GM21717 (cell line): ENCODE measurements around the gene FBXO36.
"Not testable (repeated sequence)": the region's sequence is repeated elsewhere in the genome, so short reads cannot be mapped to it uniquely, and the experiment has no call there.

Experiments used
- ATAC-seq: cut with Tn5 transposase; IDR thresholded peaks from one replicate; pipeline ENCODE4 v1.9.1; 2021; ENCODE audit warnings: mild to moderate bottlenecking, moderate library complexity; ENCODE audit not compliant: unreplicated experiment

Gene FBXO36

DNA sequence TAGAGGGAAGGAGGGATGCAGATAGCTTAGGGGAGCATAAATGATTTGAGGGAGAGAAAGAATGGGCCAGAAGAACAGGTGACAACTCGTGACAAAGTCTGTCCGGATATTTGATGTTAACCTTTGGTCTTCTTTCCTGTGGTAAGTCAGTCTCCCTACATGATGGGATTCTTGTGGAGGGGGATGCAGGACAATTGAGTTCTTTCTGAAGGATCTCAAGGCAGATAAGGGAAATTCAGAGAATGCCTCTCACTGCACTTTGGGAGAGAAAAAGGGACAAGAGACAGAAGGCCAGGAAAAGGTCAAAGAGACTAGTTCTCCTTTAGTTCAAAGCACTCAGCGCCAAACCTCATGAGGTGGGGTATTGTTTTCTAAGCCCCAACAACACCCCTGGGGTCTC lies 34.2 kb downstream of the FBXO36 start:
- no peak for ATAC-seq

DNA sequence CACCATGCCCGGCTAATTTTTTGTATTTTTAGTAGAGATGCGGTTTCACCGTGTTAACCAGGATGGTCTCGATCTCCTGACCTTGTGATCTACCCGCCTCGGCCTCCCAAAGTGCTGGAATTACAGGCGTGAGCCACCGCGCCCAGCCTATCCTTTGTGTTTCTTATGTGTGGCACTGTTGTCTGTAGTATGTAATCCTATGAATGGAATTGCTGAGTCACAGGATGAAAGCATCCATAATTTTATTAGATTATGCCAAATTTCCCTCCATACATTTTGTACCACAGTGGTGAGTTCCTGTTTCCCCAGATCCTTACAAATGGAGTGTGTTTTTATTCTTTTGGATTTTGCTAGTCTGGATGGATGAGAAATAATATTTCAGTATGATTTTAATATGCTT lies 41.3 kb downstream of the FBXO36 start:
- not testable (repeated sequence) for ATAC-seq

DNA sequence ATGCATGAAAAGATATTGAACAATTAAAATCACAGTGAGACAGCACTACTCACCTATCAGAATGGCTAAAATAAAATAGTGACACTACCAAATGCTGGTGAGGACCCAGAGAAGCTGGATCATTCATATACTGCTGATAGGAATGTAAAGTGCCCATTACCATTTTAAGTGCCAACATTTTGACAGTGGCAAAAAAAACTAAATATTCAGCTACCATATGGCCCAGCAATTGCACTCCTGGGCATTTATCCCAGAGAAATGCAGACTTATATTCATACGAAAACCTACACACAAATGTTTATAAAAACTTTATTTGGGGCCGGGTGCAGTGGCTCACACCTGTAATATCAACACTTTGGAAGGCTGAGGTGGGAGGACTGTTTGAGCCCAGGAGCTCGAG lies 47.6 kb downstream of the FBXO36 start:
- no peak for ATAC-seq

DNA sequence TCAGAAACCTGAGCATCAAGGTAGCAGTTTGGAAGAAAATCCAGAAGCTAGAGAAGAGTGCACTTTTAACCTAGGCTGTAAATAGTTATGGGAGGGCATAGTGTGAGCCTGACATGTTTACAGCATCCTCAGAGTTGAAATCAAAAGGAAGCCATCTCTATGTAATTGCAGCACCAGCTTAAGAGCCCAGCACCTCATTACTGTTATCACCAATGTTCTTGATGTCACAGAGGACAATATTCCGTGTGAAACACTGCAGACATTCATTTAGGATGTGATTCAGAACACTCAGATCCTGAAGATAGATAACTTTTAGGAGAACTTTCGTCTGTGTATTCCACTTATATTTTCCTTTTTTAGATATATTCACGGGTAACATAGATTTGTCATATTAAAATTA lies 48.1 kb downstream of the FBXO36 start:
- ATAC-seq: no peak

DNA sequence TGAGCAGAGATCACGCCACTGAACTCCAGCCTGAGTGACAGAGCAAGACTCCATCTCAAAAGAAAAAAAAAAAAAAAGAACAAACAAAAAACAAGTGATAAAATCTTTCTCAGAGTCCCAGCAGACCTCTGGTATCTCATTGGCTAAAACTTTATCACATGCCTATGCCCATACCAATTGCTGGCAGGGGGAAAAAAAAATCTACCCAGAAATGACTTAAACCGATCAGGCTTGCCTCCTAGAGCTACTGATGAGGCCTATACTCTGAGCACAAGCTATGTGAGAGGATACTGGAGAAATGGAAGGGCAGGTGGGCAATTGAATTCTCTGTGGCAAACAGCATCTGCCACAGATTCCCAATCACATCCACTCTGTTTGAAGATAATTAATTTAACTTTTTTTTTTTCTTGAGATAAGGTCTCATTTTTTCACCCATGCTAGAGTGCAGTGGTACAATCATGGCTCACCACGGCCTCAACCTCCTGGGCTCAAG lies 49.0 kb downstream of the FBXO36 start:
- no peak for ATAC-seq

DNA sequence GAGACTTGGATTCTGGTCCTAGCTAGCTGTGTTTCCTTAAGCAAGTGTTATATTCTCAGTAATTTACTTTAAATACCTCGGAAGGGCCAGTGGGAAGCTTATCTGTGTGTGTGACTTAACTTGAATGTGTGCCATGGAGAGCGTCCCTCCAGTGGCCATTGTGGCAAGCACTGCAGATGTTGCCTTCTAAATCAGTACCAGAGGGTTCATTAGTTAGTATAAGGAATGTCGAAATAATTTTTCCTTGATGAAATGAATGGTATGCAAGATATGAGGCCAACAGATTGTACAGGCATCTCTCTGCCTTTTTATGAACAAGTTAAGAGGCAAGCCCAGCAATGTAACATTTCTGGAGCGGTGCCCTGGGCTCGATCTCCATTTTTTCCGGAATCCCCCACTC lies 52.0 kb downstream of the FBXO36 start:
- ATAC-seq: no peak

DNA sequence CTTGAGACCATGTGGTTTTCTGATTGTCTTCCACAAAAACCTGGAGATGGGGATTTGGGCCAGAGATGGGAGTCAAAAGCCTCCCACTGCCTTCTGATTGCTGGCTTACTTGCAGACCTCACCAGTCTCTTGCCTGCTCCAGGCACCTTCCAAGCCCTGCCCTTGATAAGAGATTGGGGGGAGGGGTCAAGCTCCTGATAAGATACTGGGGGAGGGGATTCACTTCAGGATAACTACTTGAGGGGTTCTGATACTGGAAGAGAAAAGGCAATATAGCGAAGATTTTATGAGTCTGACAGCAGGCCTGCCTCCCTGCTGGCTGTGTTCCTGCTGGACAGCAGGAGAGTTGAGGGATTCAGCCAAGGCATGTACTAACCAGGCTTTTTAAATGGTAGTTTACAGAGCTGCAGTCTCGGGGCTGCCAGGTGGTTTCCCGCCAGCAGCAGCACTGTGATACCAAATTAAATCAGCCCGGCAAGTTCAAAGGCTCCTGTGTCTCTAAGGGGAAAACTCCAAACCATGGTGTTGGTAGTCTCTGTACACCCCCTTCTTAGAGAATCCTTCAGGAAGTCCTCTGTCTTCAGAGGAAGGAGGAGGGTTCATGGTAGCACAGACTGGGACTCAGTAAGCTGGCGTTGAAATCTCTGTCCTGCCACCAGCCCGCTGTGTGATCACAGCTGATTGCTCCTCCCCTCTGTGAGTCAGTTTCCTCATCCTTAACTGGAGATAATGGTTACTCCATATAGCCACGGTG lies 58.3 kb downstream of the FBXO36 start:
- peak; percentile 64 for ATAC-seq

DNA sequence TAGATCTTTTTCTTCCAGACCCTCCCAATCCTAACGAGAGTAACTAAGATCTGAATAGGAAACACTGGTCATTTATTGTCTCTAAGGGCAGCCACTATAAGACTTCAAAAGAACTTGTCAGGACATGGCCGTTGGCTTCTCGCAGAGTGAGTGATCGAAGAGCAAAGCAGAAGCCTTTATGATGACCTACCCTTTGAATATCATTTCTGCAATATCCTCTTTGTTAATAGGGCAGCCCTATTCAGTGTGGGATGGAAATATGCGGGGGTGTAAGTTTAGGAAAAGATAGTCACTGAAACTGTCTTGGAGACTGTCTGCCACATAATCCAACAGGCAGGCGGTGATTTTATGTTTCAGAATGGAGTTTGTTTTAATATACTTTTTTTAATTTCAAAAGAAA lies 70.9 kb downstream of the FBXO36 start:
- ATAC-seq: no peak

DNA sequence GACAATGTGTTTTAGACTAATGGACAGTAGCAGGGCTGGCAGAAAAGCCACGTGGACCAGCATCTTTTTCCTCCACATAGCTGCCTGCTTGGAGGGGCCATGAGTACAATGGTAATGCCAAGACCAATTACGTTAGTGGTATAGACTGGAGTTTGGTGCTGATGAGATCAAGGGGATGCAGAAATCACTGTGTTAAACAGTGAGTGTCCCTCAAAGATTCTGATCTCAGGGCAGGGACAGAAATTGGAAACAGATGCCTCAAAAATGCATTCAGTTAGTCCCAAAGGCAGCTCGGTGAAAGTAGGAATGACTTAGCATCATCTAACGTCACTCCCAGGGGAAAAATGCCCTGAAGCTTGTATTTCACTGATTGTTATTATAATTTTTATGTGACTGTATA lies 74.0 kb downstream of the FBXO36 start:
- no peak for ATAC-seq

DNA sequence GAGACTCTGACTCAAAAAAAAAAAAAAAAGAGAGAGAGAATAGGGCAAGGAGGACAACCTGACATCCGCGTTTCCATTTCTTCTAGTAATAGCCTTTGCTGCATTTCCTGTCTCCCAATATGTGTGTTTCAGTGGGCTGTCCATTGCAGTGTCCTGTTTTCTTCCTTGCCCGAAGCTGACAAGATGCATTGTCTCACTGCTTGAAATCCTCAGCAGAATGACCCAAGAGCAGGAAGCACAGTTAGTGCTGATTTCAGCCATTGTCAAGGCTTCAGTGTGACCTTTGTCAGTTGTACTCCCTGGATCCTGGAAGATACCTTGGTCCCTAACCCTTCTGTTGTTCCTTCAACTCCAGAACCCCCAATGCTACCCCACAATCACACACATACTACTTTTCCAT lies 75.3 kb downstream of the FBXO36 start:
- no peak for ATAC-seq

DNA sequence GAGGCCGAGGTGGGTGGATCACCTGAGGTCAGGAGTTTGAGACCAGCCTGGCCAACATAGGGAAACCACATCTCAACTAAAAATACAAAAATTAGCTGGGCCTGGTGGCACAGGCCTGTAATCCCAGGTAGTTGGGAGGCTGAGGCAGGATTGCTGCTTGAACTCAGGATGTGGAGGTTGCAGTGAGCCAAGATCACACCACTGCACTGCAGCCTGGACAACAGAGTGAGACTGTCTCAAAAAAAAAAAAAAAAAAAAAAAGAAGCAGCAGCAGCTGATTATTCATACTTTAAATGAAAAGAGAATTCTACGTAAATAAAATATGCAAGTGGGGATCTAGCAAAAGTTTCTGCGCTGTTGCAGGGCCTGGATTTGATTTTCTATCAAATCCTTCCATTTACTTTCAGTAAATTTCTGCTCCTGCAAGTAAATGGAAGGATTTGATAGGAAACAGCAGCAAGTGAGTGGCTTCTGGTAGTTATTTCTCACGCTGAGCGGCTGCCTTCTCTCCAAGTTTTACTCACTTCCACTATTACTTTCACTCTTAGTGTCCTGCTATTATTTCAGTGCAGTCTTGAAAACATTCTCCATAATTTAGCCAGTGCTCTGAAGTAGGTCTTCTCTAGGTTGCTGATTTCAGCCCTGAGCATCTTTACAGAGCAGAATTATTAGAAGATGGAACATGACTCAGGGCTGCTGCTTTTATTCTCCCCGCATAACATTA lies 78.0 kb downstream of the FBXO36 start:
- ATAC-seq: peak; percentile 96

DNA sequence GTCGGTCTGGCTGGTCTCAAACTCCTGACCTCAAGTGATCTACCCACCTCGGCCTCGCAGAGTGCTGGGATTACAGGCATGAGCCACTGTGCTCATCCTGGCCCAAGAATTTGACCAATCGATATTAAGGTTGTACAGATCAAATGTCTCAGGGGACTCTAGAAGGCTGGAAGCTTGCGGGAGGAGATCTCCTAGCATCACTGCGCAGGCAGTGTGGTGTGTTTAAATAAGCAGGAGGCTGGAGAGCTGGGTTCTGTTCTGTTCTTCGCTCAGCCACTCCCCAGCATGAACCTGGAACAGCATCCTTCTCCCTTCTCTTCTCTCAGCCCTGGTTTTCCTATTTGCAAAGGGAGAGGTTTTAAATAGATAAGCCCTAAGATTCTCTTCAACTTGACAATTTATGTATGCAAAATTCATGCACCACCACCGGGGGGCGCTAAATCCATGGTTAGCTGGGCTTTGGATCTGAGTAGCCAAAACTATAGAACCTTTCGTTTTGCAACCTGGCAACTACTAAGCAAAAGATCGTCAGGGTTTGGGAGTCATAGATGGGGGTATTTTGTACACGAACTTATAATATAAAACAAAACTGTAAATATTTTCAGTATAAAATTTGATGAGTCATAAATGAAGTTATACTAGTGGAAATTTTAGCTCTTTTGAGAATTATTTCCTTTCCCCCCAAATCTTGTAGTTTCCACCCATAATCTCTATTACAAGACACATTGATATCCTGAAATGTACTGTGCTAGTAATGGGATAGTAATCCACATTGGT lies 85.8 kb downstream of the FBXO36 start:
- no peak for ATAC-seq

DNA sequence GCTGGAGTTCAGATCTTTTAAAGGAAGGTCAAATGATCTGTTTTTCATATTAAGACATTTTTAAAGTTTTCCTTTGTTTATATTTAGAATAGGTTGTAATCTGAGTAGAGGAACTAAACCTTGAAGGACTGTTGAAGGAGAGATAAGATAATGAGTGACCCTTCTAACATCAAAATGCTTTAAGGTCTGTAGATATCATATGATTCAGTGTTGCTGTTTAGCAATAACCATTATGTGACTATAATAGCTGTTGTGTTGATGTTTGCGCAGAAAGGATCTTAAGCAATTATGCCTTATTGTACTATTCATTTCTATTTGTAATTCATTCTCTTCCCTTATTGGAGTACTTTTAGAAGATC lies 86.4 kb downstream of the FBXO36 start:
- ATAC-seq: no peak

DNA sequence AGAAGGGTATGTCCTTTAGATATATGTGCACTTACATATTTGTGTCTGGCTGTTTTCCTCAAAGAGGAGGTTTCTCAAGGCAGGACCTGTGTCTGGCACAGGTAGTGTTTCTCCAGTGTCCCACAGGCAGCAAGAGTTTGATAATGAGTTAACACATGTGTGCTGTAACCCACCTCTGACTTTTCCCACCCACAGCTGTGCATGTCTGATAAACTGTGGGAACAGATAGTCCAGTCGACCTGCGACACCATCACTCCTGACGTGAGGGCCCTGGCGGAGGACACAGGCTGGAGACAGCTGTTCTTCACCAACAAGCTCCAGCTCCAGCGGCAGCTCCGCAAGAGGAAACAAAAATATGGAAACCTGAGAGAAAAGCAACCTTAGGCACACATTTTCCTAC lies 88.2 kb downstream of the FBXO36 start:
- ATAC-seq: no peak

DNA sequence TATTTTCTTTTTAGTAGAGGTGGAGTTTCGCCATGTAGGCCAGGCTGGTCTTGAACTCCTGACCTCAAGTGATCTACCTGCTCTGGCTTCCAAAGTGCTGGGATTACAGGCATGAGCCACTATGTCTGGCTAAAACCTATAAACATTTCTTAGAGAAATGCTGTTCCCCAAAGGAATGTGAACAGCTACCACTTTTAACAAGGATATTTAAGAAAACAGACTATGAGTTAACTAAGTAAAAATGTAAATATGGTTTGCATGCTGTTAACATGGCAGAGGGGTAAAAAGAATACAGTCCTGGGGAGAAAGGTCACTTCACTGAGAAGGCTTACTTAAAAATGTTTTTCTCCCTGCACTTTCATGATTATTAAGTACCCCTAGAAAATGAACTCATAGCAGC lies 89.3 kb downstream of the FBXO36 start:
- no peak for ATAC-seq

DNA sequence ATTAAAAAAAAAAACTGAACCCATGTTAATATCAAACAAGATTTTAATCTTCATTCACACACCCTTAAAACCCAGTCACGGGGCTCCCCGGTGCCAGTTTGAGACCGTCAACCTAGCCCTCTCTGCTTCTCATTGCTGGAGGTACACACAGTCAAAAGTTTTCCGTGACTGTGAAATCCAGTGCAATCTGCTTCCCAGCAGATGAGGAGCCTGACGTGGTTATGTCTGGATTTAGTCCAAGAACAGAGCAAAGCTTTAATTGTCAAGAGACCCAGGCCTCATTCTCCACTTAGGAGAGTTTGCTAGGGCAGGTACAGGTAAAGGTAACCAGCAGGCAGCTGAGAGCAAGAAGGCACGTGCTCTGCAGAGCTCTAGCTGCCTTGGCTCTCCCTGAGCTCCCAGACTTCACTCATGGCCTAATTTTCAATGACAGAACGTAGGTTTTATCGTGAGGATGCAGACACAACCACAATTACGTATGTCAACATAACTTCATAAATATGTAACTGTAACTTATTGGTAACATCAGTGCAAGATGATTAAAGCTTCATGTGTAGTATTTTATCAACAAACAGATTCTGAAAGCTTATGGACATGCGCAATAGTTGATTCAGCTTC lies 90.1 kb downstream of the FBXO36 start:
- no peak for ATAC-seq

DNA sequence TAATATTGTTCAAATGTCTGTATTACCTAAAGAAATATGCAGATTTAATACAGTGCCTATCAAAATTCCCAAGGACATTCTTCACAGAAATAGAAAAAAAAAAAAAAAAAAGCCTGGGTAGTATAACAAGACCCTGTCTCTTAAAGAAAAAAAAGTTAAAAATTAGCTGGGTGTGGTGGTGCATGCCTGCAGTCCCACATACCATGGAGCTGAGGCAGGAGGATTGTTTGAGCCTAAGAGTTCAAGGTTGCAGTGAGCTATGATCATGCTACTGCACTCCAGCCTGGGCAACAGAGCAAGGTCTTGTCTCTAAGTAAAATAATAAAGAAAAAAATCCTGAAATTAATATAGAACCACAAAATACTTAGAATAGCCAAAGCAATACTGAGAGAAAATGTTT lies 94.5 kb downstream of the FBXO36 start:
- ATAC-seq: no peak

DNA sequence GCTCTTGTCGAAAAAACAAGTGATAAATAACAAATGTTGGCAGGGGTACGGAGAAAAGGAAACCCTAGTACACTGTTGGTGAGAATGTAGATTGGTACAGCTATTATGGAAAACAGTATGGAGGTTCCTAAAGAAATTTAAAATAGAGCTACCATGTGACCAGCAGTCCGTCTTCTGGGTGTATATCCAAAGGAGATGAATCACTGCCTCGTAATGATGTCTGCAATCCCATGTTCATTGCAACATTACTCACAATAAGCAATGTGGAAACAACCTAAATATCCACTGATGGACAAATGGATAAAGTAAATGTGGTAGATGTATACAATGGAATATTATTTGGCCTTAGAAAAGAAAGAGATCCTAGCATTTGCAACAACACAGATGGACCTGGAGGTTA lies 95.8 kb downstream of the FBXO36 start:
- no peak for ATAC-seq

DNA sequence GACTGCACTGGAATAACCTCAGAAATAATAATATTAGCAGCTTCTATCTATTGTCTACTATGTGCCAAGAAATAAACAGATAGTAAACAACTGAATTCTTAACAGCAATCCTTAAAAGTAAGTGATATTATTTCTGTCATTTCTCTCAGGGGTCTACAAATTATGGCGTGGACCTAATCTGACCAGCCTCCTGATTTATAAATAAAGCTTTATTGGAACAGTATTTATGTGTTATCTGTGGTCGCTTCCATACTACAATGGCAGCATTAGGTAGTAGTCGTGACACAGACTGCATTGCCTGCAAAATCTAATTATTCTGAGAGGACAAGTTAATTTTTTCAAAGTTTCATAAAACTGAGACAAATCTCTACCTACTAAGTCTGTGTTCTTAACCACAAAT lies 97.4 kb downstream of the FBXO36 start:
- no peak for ATAC-seq

DNA sequence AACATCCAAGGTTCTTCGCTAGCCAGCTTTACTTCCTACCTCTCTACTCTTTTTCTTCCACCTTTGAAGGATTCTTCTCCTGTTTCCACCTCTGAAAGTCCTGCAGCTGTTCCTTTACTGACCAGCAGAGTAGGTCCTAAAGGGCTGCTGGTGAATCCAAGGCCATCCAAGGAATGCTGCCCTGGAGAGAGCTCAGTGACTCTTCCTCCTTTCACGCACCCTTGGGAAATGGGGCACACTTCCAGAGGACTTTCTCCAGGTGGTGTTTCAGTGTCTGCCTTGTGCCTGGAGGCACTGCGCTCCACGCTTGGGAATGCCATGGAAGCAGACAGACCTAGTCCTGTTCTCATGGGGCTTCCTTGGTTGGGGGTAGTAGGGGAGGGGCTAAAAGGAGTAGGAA lies 101.0 kb downstream of the FBXO36 start:
- ATAC-seq: no peak

DNA sequence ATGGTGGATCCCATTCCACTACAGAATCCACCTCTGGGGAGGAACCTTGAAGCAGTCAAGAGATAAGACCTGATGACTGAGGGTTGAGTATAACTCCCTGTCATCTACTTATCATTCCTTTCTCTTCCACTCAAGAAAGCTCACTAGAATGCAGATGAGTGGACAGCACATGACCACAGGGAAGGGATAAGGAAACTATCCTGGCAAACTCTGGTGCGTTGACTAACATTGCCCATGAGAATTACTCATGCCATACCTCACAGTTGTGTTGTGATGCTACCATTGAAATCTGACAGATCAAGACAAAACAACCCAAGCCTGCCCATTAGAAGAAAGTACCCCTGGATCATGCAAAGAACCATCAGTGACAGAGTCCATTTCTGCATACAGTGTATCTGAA lies 119.9 kb downstream of the FBXO36 start:
- ATAC-seq: no peak
